Inflammatory macrophage (primary cell): ENCODE data around the gene WDR62.

Experiments
- DNase-seq, 2 donors: peaks; one replicate each; pipeline ENCODE4 v3.0.0-alpha.2; 2020 to 2022

Gene WDR62

DNA sequence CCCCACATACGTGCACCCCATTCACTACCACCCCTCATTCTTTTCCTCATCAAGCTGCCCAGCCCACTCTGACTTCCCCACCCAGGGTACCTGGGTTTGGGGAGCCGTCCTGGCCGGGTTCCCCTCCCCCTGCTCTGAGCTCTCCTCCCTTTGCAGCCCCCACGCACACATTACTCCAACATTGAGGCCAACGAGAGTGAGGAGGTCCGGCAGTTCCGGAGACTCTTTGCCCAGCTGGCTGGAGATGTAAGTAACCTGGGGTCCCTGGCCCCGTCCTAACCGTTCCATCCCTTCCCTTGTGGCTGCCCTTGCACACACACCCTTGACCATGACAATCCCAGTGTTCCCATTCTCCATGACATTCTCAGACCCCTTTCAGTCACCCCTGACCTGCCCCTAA is 87.8 kb downstream of the WDR62 start:
- no peak for DNase-seq

GRCh38 chr19:36144624-36145023 is 89.9 kb downstream of the WDR62 start:
- DNase-seq = no peak

DNA sequence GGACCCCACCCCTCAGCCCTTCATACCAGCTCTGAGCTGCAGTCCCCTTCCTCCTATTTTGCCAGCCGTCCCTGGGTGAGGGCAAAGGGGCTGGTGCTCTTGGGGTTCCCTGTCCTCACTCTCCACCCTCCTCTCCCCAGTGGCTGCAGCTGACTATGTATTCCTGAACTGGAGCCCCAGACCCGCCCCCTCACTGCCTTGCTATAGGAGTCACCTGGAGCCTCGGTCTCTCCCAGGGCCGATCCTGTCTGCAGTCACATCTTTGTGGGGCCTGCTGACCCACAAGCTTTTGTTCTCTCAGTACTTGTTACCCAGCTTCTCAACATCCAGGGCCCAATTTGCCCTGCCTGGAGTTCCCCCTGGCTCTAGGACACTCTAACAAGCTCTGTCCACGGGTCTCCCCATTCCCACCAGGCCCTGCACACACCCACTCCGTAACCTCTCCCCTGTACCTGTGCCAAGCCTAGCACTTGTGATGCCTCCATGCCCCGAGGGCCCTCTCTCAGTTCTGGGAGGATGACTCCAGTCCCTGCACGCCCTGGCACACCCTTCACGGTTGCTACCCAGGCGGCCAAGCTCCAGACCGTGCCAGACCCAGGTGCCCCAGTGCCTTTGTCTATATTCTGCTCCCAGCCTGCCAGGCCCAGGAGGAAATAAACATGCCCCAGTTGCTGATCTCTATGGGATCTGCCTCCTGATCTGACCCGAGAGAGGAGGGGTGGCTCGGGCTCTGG is 95.1 kb downstream of the WDR62 start:
- no peak for DNase-seq

- DNase-seq = no peak
Observed at GRCh38 chr19:36150586-36150985, 95.9 kb downstream of the WDR62 start.

GRCh38 chr19:36151144-36152018 is 96.7 kb downstream of the WDR62 start:
- no peak for DNase-seq

GRCh38 chr19:36152019-36152351 is 97.3 kb downstream of the WDR62 start:
- DNase-seq = no peak

DNA sequence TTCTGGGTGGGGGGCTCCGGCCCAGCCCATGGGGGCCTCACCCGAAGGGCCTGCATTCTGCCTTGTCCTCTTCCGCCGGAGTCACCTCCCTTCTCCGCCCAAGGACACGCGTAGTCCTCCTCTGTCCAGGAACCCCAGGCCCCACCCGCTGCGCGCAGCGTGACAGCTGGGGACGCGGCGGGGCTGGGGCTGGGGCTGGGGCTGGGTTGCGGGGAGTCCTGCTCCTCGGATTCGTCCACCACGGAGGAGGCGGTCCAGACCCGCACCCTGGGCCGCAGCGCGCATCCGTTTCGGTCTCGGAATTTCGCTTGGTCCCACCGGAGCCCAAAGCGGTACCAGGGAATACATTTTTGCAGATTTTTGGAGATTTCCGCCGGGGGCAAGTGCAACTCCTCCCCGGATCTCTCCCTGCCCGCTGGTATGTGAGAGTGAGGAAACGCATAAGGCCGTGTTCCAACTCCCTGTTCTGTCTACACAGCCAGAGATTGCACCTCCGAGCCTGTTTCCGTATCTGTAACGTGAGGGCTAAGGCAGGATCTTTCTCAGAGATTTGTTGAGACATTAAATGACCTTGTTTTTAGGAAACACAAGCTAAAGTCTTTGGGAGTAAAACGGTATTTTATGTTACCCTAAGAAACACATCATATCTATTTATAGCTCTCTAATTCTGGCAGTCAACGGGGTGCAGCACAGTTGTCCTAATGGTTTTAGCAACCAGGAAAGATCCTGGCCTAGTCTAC is 97.8 kb downstream of the WDR62 start, which contains the start of gene COX7A1:
Gene COX7A1 (minus strand): TSS at position 96 of the 740 bp plus-strand sequence. CDS start 40 bp downstream, at position 56.
- no peak for DNase-seq

DNA sequence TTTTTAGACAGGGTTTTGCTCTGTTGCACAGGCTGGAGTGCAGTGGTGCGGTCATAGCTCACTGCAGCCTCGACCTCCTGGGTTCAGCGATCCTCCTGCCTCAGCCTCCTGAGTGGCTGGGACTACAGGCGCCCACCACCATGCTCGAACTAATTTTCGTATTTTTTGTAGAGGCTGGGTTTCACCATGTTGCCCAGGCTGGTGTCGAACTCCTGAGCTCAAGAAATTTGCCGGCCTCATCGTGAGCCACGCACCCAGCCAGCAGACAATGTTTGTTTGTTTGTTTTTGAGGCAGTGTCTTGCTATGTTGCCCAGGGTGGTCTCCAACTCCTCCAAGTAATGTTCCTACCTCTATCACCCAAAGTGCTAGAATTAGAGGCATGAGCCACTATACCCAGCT is 98.4 kb downstream of the WDR62 start:
- DNase-seq = no peak
